GM12891 (cell line): ENCODE data around the gene TMEM184B.

Experiments used
- DNase-seq: peaks from one replicate; pipeline ENCODE4 v3.0.0; 2011; ENCODE audit warnings: low spot score; ENCODE audit not compliant: insufficient read length
- FAIRE-seq: peaks from 2 replicates; lab custom pipeline; 2011; peaks lifted over from hg19 to GRCh38; lab: Jason Lieb, UNC
- PAX5 ChIP-seq: IDR thresholded peaks from 2 replicates; pipeline ENCODE4 v1.6.1; 2011; ENCODE audit warnings: low read length, moderate library complexity, mild to moderate bottlenecking; ENCODE audit not compliant: insufficient read depth, severe bottlenecking
- POLR2A ChIP-seq: IDR thresholded peaks from 2 replicates; pipeline ENCODE4 v1.6.1; 2011; ENCODE audit warnings: low read depth, low read length, control low read depth
- POLR2AphosphoS5 ChIP-seq: IDR thresholded peaks from 2 replicates; pipeline ENCODE4 v1.6.1; 2011; ENCODE audit warnings: low read depth, low read length, control low read depth
- POU2F2 ChIP-seq: IDR thresholded peaks from 2 replicates; pipeline ENCODE4 v1.6.1; 2011; ENCODE audit warnings: low read depth, mild to moderate bottlenecking, control low read depth, low read length, moderate library complexity
- SPI1 ChIP-seq: IDR thresholded peaks from 2 replicates; pipeline ENCODE4 v1.6.1; 2011; ENCODE audit warnings: low read depth, low read length, control low read depth
- TAF1 ChIP-seq: IDR thresholded peaks from 2 replicates; pipeline ENCODE4 v1.6.1; 2011; ENCODE audit warnings: low read depth, low read length, control low read depth

The TMEM184B gene

GRCh38 chr22:38250643-38251340, 22.0 kb downstream of the TMEM184B start:
- TF ChIP-seq SPI1 = no peak
- no peak for TF ChIP-seq POLR2AphosphoS5
- TF ChIP-seq TAF1 = no peak
- no peak for TF ChIP-seq POLR2A
- no peak for TF ChIP-seq POU2F2
- TF ChIP-seq PAX5 = no peak
- FAIRE-seq = no peak

GRCh38 chr22:38249803-38250642, 22.8 kb downstream of the TMEM184B start:
- no peak for DNase-seq
- no peak for TF ChIP-seq SPI1
- TF ChIP-seq POLR2AphosphoS5 = no peak
- no peak for TF ChIP-seq POLR2A
- no peak for TF ChIP-seq PAX5
- no peak for TF ChIP-seq POU2F2
- TF ChIP-seq TAF1 = no peak
- no peak for FAIRE-seq

More at GRCh38 chr22:38250643-38251340, 22.0 kb downstream of the TMEM184B start:
- no peak for DNase-seq

GRCh38 chr22:38249301-38249700, 23.5 kb downstream of the TMEM184B start:
- FAIRE-seq (no peak), DNase-seq (no peak)
- TF ChIP-seq POU2F2 = no peak
- no peak for TF ChIP-seq SPI1
- no peak for TF ChIP-seq PAX5
- no peak for TF ChIP-seq POLR2A
- no peak for TF ChIP-seq TAF1
- no peak for TF ChIP-seq POLR2AphosphoS5

- DNase-seq (no peak), FAIRE-seq (no peak)
- no peak for TF ChIP-seq TAF1
- no peak for TF ChIP-seq POLR2A
- no peak for TF ChIP-seq POU2F2
- no peak for TF ChIP-seq POLR2AphosphoS5
- no peak for TF ChIP-seq PAX5
- TF ChIP-seq SPI1 = no peak
These were observed 24.5 kb downstream of the TMEM184B start for GRCh38 chr22:38248280-38248679.

GRCh38 chr22:38247713-38248112, 25.1 kb downstream of the TMEM184B start:
- no peak for FAIRE-seq
- TF ChIP-seq POLR2AphosphoS5 (no peak), POU2F2 (no peak), PAX5 (no peak), POLR2A (no peak), SPI1 (no peak), TAF1 (no peak)

GRCh38 chr22:38246692-38247091, 26.1 kb downstream of the TMEM184B start:
- DNase-seq = no peak
- no peak for FAIRE-seq
- TF ChIP-seq TAF1 (no peak), PAX5 (no peak), POLR2A (no peak)

More at GRCh38 chr22:38247713-38248112, 25.1 kb downstream of the TMEM184B start:
- DNase-seq = no peak

- TF ChIP-seq TAF1 = no peak
- FAIRE-seq (no peak), DNase-seq (no peak)
These were observed 26.7 kb downstream of the TMEM184B start for GRCh38 chr22:38246046-38246658.

- DNase-seq (no peak), FAIRE-seq (peak; percentile 28)
These were observed 28.7 kb downstream of the TMEM184B start for GRCh38 chr22:38244106-38244505.

GRCh38 chr22:38243007-38243765, 29.6 kb downstream of the TMEM184B start:
- FAIRE-seq = no peak
- DNase-seq = no peak
- TF ChIP-seq PAX5 (no peak), POLR2AphosphoS5 (no peak), POLR2A (no peak), SPI1 (no peak), POU2F2 (no peak), TAF1 (no peak)

More at GRCh38 chr22:38244106-38244505, 28.7 kb downstream of the TMEM184B start:
- no peak for TF ChIP-seq POLR2A
- no peak for TF ChIP-seq POLR2AphosphoS5
- TF ChIP-seq POU2F2 = no peak
- no peak for TF ChIP-seq PAX5
- TF ChIP-seq SPI1 = no peak
- TF ChIP-seq TAF1 = no peak
